Neural cell (in vitro differentiated cells): ENCODE results near the gene GRHL1. TPM values are rescaled to one million over a fixed set of nuclear protein-coding genes. Genes with fewer than 3 reads are reported as not detected.
"Not testable (repeated sequence)": the region's sequence is repeated elsewhere in the genome, so short reads cannot be mapped to it uniquely, and the experiment has no call there.

Experiments used
- H2AFZ ChIP-seq: fragments of 200-600, 300-800 bp; sonication (generic), shearing (Covaris generic); 2 replicates; pipeline ENCODE4 v1.6.0; 2014; ENCODE audit warnings: low read depth, mild to moderate bottlenecking, antibody characterized with exemption, low read length, moderate library complexity
- H3F3A ChIP-seq: fragments of 200-600 bp; shearing (Covaris generic); 2 replicates; pipeline ENCODE4 v1.6.1; 2016; ENCODE audit warnings: mild to moderate bottlenecking, moderate library complexity, mixed read lengths, antibody characterized with exemption, low read length; ENCODE audit not compliant: insufficient read depth, poor library complexity, severe bottlenecking
- H3K27ac ChIP-seq: fragments of 200-600, 300-800 bp; sonication (generic), shearing (Covaris generic); 2 replicates; pipeline ENCODE4 v1.5.1; 2014; ENCODE audit warnings: mild to moderate bottlenecking, low read length, moderate library complexity
- H3K27me3 ChIP-seq: fragments of 300-800, 200-600 bp; sonication (generic), shearing (Covaris generic); 2 replicates; pipeline ENCODE4 v1.6.0; 2014; ENCODE audit warnings: mild to moderate bottlenecking, low read depth, low read length, moderate library complexity; ENCODE audit not compliant: insufficient read depth
- H3K36me3 ChIP-seq: fragments of 300-800, 200-600 bp; sonication (generic), shearing (Covaris generic); 2 replicates; pipeline ENCODE4 v1.5.1; 2014; ENCODE audit warnings: mild to moderate bottlenecking, antibody characterized with exemption, low read length, moderate library complexity; ENCODE audit not compliant: insufficient read depth
- H3K4me2 ChIP-seq: fragments of 300-800, 200-600 bp; sonication (generic), shearing (Covaris generic); 2 replicates; pipeline ENCODE4 v1.6.0; 2014; ENCODE audit warnings: mild to moderate bottlenecking, low read length
- H3K4me3 ChIP-seq: fragments of 300-800, 200-600 bp; sonication (generic), shearing (Covaris generic); 2 replicates; pipeline ENCODE4 v1.5.1; 2014; ENCODE audit warnings: mild to moderate bottlenecking, low read length, moderate library complexity
- H3K79me2 ChIP-seq: fragments of 200-600 bp; shearing (Covaris generic); replicated peaks from 2 replicates; pipeline ENCODE4 v1.6.0; 2014; ENCODE audit warnings: mild to moderate bottlenecking, low read length, moderate library complexity; ENCODE audit not compliant: insufficient read depth
- H3K9ac ChIP-seq: fragments of 300-800, 200-600 bp; sonication (generic), shearing (Covaris generic); 2 replicates; pipeline ENCODE4 v1.6.1; 2016; ENCODE audit warnings: mild to moderate bottlenecking, low read length, mixed read lengths
- H3K9me2 ChIP-seq: fragments of 200-600 bp; shearing (Covaris generic); 2 replicates; pipeline ENCODE4 v1.6.1; 2016; ENCODE audit warnings: mild to moderate bottlenecking, low read length, mixed read lengths; ENCODE audit not compliant: insufficient read depth
- H3K9me3 ChIP-seq: fragments of 200-600, 300-800 bp; sonication (generic), shearing (Covaris generic); 2 replicates; pipeline ENCODE4 v1.6.1; 2016; ENCODE audit warnings: mild to moderate bottlenecking, mixed run types, low read length, moderate library complexity, mixed read lengths
- H4K20me1 ChIP-seq: fragments of 200-600 bp; shearing (Covaris generic); 2 replicates; pipeline ENCODE4 v1.6.1; 2016; ENCODE audit warnings: mild to moderate bottlenecking, mixed run types; ENCODE audit not compliant: insufficient read depth
- EP300 ChIP-seq: fragments of 450-650 bp; conservative IDR thresholded peaks from 2 replicates; pipeline ENCODE4 v1.6.1; 2014; ENCODE audit warnings: antibody characterized with exemption, mild to moderate bottlenecking, moderate library complexity; ENCODE audit not compliant: poor library complexity, severe bottlenecking
- EZH2 ChIP-seq: fragments of 200-600, 300-800 bp; shearing (Covaris generic), sonication (generic); IDR thresholded peaks from 2 replicates; pipeline ENCODE4 v1.6.1; 2014; ENCODE audit warnings: antibody characterized with exemption, low read length, borderline replicate concordance, mild to moderate bottlenecking; ENCODE audit not compliant: insufficient read depth, poor library complexity, severe bottlenecking
- MXI1 ChIP-seq: fragments of 450-650 bp; conservative IDR thresholded peaks from 2 replicates; pipeline ENCODE4 v1.6.1; 2014; ENCODE audit warnings: antibody characterized with exemption, mild to moderate bottlenecking; ENCODE audit not compliant: poor library complexity, severe bottlenecking
- POLR2AphosphoS5 ChIP-seq: IDR thresholded peaks from 2 replicates; pipeline ENCODE4 v1.6.1; 2012
- RAD21 ChIP-seq: fragments of 450-650 bp; conservative IDR thresholded peaks from 2 replicates; pipeline ENCODE4 v1.6.1; 2014; ENCODE audit warnings: antibody characterized with exemption, mild to moderate bottlenecking, moderate library complexity
- SMC3 ChIP-seq: fragments of 450-650 bp; conservative IDR thresholded peaks from 2 replicates; pipeline ENCODE4 v1.6.1; 2014; ENCODE audit warnings: antibody characterized with exemption, mild to moderate bottlenecking, moderate library complexity; ENCODE audit not compliant: poor library complexity
- TAF1 ChIP-seq: IDR thresholded peaks from 2 replicates; pipeline ENCODE4 v1.6.1; 2012; ENCODE audit warnings: low read depth
- polyA plus RNA-seq: library from polyadenylated mRNA; depleted of rRNA; stranded (reverse); fragments of >200 nt; gene quantifications from 2 replicates; pipeline ENCODE4 v1.2.3, GENCODE V29; 2014
- TF ChIP-seq, protein P1 (sequence below): IDR thresholded peaks from 2 replicates; pipeline ENCODE4 v1.6.1; 2012; ENCODE audit warnings: borderline replicate concordance
- TF ChIP-seq, protein P2 (sequence below): fragments of 450-650 bp; IDR thresholded peaks from 2 replicates; pipeline ENCODE4 v1.5.1; 2014; ENCODE audit warnings: antibody characterized with exemption, mild to moderate bottlenecking, moderate library complexity; ENCODE audit not compliant: poor library complexity, severe bottlenecking

GRHL1 gene
- polyA plus RNA-seq, 1 donor from 2014 or later = 26.3 TPM

DNA sequence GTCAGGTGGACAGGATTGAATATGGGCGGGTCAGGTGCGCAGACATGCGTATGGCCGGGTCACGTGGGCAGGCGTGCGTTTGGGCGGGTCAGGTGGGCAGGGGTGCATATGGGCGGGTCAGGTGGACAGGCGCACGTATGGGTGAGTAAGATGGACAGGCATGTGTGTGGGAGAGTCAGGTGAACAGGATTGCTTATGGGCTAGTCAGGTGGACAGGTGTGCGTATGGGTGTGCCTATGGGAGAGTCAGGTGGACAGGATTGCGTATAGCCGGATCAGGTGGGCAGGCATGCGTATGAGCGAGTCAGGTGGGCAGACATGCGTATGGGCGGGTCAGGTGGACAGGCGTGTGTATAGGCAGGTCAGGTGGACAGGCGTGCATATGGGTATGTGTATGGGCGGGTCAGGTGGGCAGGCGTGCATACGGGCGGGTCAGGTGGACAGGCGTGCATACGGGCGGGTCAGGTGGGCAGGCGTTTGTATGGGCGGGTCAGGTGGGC is 61.5 kb downstream of the GRHL1 start:
- H3K4me3 ChIP-seq = no peak overlapping the region
- H2AFZ ChIP-seq = no peak overlapping the region
- H3F3A ChIP-seq = no peaks in the 10 kb centered on the region
- H3K27ac ChIP-seq = no peak overlapping the region
- H3K9me3 ChIP-seq = no peaks in the 10 kb centered on the region
- H3K9me2 ChIP-seq = no peaks in the 10 kb centered on the region
- no peaks in the 10 kb centered on the region for H3K79me2 ChIP-seq
- TF ChIP-seq SMC3 (no peak), POLR2AphosphoS5 (no peak), EZH2 (no peak), RAD21 (no peak), EP300 (no peak), TAF1 (no peak), MXI1 (no peak)
- TF ChIP-seq, protein P1, sequence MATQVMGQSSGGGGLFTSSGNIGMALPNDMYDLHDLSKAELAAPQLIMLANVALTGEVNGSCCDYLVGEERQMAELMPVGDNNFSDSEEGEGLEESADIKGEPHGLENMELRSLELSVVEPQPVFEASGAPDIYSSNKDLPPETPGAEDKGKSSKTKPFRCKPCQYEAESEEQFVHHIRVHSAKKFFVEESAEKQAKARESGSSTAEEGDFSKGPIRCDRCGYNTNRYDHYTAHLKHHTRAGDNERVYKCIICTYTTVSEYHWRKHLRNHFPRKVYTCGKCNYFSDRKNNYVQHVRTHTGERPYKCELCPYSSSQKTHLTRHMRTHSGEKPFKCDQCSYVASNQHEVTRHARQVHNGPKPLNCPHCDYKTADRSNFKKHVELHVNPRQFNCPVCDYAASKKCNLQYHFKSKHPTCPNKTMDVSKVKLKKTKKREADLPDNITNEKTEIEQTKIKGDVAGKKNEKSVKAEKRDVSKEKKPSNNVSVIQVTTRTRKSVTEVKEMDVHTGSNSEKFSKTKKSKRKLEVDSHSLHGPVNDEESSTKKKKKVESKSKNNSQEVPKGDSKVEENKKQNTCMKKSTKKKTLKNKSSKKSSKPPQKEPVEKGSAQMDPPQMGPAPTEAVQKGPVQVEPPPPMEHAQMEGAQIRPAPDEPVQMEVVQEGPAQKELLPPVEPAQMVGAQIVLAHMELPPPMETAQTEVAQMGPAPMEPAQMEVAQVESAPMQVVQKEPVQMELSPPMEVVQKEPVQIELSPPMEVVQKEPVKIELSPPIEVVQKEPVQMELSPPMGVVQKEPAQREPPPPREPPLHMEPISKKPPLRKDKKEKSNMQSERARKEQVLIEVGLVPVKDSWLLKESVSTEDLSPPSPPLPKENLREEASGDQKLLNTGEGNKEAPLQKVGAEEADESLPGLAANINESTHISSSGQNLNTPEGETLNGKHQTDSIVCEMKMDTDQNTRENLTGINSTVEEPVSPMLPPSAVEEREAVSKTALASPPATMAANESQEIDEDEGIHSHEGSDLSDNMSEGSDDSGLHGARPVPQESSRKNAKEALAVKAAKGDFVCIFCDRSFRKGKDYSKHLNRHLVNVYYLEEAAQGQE = no peak
- TF ChIP-seq, protein P2, sequence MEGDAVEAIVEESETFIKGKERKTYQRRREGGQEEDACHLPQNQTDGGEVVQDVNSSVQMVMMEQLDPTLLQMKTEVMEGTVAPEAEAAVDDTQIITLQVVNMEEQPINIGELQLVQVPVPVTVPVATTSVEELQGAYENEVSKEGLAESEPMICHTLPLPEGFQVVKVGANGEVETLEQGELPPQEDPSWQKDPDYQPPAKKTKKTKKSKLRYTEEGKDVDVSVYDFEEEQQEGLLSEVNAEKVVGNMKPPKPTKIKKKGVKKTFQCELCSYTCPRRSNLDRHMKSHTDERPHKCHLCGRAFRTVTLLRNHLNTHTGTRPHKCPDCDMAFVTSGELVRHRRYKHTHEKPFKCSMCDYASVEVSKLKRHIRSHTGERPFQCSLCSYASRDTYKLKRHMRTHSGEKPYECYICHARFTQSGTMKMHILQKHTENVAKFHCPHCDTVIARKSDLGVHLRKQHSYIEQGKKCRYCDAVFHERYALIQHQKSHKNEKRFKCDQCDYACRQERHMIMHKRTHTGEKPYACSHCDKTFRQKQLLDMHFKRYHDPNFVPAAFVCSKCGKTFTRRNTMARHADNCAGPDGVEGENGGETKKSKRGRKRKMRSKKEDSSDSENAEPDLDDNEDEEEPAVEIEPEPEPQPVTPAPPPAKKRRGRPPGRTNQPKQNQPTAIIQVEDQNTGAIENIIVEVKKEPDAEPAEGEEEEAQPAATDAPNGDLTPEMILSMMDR = no peak
- no peaks in the 10 kb centered on the region for H3K27me3 ChIP-seq
- no peak overlapping the region for H3K9ac ChIP-seq
- no peaks in the 10 kb centered on the region for H4K20me1 ChIP-seq
- H3K36me3 ChIP-seq = no peaks in the 10 kb centered on the region
- H3K4me2 ChIP-seq = no peak overlapping the region

DNA sequence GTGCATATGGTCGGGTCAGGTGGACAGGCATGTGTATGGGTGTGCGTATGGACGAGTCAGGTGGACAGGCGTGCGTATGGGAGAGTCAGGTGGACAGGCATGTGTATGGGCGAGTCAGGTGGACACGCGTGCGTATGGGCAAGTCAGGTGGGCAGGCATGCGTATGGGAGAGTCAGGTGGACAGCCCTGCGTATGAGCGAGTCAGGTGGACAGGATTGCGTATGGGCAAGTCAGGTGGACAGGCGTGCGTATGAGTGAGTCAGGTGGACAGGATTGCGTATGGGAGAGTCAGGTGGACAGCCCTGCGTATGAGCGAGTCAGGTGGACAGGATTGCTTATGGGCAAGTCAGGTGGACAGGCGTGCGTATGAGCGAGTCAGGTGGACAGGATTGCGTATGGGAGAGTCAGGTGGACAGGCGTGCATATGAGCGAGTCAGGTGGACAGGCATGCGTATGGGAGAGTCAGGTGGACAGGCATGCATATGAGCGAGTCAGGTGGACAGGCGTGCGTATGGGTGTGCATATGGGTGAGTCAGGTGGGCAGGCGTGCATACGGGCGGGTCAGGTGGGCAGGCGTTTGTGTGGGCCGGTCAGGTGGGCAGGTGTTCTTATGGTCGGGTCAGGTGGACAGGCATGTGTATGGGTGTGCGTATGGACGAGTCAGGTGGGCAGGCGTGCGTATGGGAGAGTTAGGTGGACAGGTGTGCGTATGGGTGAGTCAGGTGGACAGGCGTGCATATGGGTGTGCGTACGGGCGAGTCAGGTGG is 62.3 kb downstream of the GRHL1 start:
- H4K20me1 ChIP-seq, H3K27me3 ChIP-seq, H3K9ac ChIP-seq, H2AFZ ChIP-seq, H3F3A ChIP-seq, H3K9me3 ChIP-seq, H3K79me2 ChIP-seq, H3K4me3 ChIP-seq, H3K27ac ChIP-seq, H3K36me3 ChIP-seq, H3K4me2 ChIP-seq, H3K9me2 ChIP-seq: not testable (repeated sequence)
